GM21360 (cell line): ENCODE measurements around the gene PTPRE.

ENCODE experiments used
- ATAC-seq: cut with Tn5 transposase; IDR thresholded peaks from one replicate; pipeline ENCODE4 v1.9.1; 2021; ENCODE audit warnings: mild to moderate bottlenecking, moderate library complexity; ENCODE audit not compliant: unreplicated experiment

PTPRE gene

DNA sequence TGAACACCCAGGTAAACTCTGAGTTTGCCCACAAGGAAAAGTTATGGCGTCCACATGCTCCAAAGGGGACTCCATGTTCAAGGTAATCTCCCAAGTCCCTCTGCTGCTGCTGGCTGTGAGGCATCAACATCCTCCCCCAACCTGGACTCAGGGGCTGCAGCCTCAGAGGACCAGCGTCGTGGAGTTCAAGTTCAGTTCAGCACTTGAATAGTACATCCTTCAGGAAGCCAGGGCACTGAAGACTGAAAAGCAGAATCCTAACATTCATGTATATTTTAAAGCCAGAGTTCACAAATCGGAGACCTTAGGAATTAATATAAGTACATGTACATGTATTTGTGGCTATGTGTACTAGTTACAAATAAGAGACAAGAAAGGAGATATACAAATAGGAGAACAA lies 90.4 kb downstream of the PTPRE start:
- ATAC-seq: no peak

DNA sequence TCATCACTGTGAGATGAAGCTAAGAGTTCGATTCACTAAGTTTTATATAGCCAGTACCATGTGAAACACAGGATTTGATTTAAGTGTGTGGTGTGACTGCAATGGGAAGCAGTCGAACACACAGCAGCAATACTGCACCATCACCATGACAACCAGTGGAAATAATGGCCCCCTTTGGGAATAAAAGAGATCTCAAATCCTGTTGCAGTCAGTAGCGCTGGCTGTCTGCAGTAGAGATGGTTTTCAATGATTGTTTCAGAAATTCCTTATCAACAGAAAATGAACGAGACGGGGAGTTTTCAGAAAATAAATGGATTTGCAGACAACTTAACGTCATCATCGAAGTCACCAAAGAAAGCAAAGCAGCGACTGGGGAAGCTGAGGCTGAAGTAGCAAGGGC lies 91.0 kb downstream of the PTPRE start:
- ATAC-seq: no peak

DNA sequence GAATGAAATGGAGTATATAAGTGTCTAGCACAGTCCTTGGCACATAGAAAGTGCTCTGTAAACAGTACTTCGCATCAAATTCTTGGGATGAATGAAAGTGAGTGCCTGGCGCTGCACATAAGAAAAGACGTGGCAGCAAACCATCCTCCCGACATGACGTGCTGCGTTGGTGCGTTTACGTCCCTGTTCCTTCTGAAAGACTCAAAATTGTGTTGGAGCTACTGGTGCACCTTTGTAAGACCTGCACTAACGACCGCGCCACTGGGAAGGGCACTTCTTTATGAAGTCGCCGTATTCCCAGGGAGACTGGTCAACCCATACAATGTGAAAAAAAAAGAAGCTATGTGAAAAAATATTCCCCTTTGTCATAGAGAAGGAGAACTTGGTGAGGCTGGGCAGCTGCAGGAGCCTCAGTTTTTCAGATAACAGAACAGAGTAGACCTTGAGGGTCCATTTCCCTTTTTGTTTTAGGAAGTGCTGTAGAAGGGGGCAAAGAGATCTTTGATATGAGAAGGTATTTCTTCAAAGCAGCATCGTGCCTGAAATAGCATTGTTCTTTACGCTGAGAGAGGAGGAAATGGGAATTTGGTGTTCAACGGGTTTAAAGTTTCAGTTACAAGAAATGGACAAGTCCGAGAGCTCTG lies 91.7 kb downstream of the PTPRE start:
- no peak for ATAC-seq

DNA sequence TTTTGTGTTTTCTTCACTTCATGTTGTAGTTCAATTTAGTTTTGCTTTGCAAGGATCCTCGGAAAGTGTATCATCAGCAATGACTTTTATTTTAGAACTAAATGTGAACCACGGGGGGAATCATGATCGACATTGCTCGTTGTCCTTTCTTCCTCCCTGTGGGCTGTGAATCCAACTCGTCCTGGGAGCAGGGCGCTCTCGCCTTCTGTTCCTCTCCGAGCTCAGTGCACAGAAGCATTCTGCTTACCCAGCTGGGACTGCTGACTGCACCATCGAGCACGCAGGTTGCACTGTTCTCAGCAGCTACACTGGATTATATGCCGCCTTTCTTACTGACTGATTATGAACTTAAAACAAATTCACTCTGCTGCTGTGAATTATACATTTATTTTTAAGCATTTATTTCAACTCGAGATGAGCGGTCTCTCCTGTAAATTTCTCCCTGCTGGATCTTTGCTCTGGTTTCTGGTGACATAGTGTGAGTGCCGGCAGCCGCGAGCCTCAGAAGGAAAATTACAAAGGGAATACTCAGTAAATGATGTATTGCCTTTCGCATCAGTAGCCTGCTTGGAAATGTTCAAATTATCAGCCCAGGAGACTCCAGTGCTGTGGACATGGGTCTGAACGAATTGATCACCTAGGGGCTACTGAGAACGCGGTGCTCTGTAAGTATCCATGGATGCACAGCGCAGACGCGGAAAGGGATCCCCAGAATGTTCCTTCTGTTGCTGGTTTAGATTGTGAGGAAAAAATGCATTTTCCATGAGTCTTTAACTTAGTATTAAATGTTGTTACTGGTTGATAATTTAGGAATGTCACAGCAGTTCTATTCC lies 92.6 kb downstream of the PTPRE start:
- no peak for ATAC-seq

DNA sequence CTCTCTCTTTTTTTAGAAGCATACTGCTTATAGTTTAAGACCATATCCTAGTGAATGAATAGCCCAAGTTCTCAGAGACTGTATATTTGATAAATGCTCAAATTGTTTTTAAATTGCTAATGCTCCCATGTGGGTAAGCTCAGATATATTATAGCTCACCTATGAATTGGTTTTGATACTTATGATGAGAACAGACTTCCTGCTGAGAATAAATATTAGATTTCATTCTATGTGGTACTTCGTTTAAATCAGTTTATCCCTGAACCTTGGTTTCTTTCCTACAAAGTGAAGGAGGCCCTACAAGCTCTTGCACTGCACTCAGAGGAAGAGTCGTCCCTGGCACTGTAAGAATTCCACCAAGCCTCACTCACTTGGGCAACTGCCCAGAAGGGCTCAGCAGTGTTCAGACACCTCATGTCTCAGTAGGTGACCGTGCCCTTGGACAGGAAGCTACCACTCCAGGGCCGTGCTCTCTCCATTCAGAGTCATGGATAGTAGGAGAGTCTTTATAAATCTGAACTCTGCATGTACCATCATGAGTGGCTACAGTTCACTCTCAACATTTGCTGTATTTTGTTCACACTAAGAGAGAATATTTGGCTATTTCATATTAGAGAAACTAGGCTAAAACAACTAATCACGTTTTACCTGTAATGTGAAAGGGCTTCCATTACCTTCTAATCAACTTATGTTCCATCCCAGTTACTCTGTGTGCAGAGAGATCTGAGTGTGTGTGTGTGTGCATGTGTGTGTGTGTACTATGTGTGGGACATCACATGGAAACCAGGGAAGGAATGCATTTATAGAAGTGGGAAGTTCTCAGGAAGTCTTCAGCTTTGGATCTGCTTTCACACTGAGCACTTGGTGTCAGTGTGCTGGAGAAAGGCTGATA lies 93.8 kb downstream of the PTPRE start:
- no peak for ATAC-seq

DNA sequence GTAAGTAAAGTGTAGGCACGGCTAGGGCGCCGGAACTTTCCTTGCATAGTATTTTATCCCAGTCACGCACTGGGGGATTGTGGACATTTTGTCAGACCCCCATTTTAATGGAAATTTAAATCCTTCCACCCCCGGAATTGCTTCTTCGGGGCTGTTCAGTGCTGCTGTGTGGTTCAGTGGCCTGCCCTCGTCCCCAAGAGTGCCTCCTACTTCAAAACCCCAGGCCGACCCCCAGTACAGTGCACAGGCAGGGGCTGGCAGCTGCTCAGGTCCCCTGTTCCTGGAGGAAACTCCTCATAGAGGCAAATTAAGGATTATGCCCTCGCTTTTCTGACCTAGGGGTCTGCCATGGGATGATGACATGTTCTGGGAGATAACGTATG lies 94.5 kb downstream of the PTPRE start:
- ATAC-seq: no peak

DNA sequence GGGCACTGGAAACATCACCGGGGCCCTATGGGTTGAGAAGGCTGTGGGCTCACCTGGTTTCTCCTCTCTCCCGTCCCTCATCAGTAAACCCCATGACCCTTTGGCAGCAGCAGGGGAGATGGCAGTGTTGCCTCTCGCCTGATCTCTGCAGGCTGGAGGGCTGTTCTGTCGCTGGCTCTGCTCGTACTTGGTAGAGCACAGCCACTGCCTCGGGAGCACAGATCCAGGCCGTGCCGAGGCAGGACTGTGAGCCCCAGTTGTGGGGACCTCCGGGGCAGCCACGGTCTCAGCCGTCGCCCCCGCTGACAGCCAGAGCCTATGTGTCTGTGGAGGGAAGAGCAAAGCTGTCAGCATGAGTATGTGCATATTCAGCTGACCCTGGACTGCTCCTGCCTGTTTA lies 94.9 kb downstream of the PTPRE start:
- no peak for ATAC-seq

DNA sequence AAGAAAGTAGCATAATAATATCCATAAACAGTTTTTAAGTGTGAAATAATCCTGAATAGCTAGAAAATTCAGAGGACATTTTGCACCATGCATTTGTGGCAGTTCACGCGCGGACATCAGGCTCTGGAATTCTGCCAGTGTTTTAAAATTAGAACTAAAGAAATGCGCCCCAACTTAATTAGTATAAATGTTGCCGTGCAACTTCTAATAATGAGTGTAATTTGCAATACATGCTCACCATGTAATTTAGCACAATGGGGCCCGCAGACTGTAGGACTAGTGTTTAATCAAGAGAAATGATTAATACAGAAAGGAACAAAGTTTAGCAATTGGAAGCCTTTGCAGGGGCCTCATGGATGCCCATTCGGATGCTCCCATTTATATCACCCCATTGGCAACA lies 96.6 kb downstream of the PTPRE start:
- ATAC-seq: no peak

DNA sequence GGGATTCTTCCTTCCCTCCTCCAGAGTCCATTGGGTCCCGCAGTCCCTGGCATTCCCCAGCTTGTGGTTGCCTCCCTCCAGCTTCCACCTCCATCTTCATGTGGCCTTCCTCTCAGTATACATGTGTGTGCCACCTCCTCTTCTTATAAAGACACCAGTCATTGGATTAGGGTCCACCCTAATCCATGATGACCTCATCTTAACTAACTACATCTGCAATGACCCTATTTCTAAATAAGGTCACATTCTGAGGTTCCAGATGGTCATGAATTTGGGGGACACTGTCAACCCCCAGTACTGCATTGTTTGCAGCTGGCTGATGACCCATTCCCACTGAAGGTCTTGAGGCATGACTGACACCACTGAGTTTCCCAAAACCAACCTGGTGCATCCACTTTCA lies 99.0 kb downstream of the PTPRE start:
- no peak for ATAC-seq

DNA sequence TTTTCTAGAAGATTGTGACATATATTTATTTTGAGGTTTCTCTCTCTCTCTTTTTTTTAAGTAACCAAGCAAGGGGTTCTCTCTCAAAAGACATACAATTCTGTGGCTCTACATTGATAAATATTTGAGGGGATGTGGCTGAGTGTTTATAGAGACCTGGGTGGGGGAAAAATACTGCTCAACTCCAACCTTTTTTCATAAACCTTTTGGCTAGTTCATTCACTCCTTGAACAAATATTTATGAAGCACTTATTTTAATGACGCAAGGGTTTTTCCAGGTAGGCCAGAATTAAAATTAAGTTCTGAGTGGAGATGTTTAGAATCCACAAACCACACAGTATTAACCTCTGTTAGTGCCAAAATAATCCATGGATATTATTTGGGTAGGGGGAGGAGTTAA lies 100.2 kb downstream of the PTPRE start:
- ATAC-seq: no peak

DNA sequence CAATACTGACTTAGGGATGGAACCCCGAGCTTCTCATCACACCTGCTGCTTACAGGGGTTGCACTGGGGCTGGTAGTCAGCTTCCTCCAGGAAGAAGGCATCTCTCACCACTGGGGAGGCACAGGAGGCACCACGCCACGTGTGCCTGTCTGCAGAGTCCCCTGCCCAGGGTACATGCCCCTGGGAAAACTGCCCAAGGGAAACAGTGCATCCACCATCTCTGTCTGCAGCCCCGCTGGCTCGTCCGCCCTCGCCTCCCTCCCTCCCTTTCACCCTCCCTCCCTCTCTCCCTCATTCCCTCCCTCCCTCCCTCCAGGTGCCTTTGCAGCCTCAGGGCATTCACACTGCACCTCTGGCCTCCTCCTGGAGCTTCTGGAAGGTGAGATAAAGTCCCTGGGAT lies 101.1 kb downstream of the PTPRE start:
- no peak for ATAC-seq

DNA sequence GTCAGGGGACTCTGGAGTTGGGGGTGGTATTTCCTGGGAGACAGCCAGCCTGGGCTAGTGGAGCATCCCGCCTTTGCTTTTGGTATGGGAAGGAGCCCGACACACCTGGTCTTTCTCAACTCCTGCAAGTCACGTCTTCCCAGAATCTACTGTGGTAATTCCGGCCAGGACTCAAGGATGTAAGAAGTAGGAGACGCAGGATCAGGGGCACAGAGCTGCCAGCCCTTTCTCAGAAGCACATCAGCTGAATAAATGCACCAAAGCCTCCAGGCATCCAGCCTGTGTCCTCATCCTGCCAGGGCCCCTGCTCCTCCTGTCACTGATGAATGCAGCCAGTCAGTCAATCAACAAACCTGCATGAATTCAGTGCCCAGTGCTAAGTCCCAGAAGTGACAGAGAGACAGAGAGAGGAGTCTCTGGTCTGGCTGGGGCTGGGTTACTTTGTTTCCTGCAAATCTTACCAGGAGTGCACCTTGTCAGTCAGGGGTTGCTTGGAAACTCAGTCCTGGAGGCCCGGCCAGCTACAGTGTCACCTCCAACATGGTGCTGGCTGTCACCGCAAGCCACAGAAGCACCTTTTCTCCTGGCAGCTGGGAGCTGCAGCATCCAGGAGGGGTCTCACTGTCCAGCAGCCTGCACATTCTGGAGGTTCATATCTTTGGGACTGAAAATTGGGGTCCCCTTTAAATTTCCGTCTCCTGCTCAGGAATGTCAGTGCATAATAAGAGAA lies 101.8 kb downstream of the PTPRE start:
- ATAC-seq: no peak

DNA sequence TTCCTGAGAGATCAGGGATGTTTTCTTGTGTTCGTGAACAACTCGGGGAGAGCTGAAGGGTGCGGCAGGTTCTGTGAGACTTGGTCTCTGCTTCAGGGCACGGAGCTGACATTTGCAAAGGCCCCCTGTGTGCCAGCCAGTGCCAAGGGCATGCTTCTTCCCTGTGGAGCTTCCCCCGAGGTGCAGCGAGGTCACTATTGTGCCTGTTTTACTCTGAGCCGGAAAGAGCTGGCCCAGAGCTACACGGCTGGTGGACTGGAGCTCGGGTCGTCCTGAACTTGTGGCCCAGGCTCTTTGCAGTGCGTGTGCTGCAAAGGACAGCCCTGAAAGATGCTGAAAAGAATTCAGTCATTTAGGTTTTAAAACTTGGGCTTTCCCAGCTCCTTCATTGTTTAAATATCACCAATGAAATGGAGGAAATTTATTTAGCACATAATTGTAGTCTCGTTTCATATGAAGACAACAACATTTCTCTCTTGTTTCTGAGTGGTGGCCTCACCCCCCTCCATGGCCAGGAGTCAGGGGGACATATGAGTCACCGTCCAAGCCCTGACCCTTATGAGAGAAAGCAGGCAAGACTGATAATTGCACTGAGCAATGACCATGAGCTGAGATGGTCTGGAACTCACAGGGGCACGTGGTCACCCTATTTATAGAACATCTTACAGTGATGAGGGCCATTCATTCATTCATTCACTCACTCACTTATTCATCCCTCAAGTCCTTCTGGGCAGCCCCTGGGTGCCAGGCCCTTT lies 102.6 kb downstream of the PTPRE start:
- no peak for ATAC-seq

DNA sequence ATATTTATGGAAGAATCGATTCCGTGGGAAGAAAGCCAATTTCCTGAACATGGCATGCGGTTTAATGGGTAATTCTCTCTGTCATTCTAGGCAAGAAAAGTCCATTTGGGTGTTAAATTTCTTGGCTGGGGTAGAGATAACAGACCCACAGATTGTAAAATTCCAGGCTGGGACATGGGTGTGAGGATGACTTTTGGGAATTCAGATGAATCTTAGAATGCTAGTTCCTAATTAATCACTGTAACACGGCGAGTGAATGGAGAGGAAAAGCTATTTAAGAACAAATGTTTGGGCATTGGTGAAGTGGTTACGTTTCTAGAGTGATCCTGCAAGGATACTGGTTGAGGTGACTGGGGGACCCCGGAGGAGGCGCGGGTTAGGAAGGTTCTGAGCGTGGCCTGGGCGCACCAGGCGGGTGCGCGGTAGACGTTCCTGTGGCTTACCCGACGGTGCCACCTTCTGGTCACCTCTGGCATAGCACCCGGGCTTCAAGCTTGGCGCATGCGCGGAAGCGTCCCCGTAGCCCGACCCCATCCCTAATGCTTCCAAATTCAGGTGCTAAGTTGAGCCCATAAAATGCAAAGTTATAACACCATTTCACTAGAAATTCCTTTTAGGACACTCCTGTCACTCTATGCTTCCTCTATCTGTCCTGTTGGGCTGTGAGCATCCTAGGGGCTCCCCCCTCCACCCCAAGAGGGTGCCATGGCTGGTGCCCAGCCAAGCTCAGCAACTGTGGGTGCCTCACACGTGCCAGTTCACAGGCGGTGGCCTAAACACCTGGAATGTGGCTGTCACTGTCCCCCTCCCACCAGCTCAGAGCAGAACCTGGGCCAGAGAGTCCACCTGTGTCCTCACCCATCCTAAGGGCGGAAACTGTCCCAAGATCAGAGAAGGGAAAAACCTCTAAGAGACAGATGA lies 104.4 kb downstream of the PTPRE start:
- ATAC-seq: peak; percentile 90

DNA sequence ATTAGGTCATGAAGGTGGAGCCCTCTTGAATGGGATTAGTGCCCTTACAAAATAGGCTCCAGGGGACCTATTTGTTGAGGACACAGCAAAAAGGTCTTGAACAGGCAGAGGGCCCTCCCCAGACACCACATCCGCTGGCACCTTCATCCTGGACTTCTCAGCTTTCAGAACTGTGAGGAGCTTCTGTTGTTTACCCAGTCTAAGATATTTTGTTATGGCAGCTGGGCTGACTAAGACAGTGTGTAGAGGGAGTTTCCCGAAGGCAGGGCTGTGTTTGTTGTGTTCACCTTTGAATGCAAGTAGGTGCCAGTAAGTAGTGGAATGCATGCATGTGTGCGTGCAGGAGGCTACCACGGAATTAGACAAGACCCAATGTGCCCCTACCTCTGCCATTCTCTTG lies 106.7 kb downstream of the PTPRE start:
- ATAC-seq: no peak

DNA sequence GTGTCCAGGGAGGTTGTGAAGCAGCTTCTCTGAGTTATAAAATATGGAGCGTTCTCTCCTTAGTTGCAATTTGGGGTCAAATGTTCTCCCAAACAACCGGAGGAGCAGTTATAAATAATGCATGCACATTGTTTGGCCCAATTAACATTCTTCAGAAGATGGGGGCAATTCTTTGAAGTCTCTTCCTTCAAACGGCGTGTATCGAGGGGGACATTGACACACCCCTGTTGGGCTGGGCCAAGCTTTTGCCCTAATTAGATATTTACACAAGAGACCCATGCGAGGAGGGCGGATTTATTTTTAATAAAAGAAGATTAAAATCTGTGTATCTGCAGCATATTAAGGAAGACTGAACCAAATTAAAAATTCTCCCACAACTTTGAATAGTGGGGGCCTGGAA lies 107.3 kb downstream of the PTPRE start:
- no peak for ATAC-seq

DNA sequence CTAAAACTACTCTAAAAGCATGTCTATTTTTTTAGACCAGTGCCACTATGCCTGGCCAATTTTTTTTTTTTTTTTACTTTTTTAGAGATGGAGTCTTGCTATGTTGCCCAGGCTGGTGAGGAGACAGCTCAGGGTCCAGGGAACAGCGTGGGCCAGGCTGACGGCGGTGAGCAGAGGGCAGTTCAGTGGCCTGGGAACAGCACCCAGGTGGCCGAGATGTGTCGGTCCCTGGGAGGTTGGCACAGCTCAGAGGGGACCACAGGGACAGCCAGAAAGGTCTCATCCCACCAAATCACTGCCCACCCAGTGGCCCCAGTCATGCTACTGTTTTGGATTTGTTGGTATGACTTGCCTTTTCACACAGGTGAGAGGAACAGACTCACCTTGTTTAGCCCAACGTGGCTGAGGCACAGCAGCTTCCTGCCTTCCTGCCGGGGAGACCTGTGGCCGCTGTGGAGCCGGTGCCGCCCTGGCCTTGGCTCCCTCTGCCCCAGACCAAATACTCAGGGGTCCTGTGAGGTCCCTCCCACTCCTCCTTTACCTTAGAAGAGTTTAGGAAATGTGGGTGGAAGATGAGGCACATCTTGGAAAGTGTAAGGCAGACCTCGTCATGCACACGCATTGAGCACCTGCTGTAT lies 109.6 kb downstream of the PTPRE start:
- ATAC-seq: no peak

DNA sequence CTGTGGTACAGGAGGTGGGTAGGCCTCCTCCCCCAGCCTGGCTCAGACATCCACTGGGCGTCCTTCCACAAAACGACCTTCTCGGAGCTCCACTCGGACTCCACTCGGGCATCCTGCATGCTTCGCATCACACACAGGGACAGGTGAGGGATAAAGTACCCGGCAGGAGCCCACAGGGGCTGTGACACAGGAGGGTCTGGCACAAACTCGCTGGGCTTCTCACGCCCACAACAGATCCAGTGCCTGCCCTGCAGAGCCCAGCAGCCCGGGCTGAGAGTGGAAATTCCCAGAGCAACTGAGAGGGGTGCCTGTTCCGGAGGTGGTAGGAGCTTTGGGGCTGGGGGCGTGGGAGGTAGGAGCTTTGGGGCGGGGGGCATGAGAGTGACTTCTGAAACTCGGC lies 110.9 kb downstream of the PTPRE start:
- no peak for ATAC-seq

DNA sequence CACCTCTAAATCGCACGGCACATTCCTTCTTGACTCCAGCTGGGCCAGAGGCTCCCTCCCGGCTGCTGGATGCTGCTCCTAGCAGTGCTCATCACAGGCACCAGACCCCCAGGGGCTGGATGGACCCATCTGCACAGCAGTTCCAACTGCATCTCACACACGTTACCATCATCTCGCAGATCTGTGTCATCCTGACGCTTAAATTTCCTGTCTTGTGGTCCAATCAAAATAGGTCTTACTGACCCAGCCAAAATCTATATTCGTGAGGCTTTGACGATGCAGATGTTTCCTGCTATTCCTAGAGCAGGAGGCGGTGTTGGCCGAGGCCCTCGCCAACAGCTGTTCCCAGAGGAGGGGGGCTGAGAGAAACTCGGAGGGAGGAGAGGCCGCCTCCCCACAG lies 111.3 kb downstream of the PTPRE start:
- no peak for ATAC-seq
